AG08395 (cell line): ENCODE results near the gene ATP1A1.

Experiments used
- DNase-seq: peaks from one replicate; pipeline ENCODE4 v3.0.0; 2012; ENCODE audit warnings: mixed read lengths, low spot score

The ATP1A1 gene

DNA sequence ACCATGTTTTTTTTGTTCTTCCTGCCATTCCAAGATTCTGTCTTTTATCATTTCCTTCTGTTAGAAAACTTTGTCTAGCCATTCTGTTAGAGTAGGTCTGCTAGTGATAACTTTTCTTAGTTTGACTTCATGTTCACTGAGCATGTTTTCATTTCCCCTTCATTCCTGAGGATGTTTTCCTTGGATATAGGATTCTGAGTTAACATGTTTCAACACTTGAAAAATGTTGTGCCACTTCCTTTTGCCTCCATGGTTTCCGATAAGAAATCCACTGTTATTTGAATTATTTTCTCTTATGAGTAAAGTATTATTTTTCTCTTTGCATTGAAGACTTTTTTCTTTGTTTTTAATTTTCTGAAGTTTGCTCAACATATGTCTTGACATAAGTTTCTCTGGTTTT is 66.7 kb downstream of the ATP1A1 start:
- DNase-seq = no peak

- DNase-seq = no peak
Observed at GRCh38 chr1:116440731-116441130, 67.7 kb downstream of the ATP1A1 start.

DNA sequence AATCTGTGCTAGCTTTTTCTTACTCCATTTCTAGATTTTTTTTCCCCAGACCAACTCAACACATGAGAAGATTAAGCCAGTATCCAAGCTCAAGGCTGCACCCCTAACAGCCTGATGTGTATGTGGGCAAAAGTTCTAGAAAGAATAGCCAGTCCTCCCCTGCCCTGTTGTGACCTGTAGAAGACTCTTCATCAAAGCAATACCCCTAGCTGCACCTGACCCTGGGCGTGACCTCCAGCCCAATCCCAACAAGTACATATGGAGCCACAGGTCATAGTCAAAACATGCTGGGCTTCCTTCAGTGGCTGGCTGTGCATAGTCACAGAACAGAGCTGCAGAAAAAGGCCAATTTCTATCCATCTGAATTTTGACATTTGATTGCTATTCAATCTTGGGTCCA is 72.5 kb downstream of the ATP1A1 start:
- no peak for DNase-seq

GRCh38 chr1:116446686-116447085 is 73.6 kb downstream of the ATP1A1 start:
- no peak for DNase-seq

DNA sequence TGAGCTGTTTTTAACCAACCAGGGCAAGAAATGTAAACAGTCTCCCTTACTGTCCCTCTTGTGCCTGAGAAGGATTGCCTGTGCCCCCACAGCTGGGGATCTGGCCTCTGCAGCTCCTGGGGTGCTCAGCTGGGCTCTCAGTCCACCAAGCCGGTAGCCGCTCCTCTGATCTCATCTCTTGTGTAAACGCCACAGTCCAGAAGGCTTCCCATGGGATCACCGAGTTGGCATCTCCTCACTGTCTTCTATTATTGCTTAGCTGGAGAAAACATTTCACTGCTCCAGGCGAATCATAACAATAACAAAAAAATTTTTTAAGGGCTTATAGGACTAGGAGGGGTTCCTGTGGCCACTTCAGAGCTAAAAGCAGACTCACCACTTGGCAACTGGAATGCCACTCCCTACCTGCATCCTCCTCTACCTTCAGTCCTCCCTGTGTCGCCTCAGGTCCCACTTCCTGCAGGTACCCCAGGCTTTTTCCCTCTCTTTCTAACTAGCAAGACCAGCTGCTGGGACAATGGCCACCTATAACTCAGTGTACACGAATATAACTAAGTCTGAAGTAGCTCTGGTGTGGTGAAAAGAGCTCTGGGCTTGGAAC is 75.8 kb downstream of the ATP1A1 start:
- DNase-seq = no peak

DNA sequence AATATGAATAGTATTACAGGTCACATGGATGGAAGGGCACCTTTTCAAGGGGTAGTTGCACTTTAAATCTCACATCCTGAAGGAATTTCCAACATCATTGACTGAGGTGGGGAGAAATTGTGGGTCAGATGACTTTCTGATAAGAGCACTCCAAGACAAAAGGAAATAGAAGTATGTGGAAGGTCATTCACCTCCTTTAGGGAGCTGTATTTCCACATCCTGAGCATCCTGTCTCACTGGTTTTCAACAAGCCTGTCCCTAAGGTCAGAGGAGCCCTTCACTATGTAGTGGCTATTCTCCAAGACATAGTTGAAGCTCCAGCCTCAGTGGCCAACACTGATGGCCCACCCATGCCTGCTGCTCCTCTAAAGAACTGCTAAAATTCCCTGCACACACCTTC is 76.5 kb downstream of the ATP1A1 start:
- DNase-seq = no peak

DNA sequence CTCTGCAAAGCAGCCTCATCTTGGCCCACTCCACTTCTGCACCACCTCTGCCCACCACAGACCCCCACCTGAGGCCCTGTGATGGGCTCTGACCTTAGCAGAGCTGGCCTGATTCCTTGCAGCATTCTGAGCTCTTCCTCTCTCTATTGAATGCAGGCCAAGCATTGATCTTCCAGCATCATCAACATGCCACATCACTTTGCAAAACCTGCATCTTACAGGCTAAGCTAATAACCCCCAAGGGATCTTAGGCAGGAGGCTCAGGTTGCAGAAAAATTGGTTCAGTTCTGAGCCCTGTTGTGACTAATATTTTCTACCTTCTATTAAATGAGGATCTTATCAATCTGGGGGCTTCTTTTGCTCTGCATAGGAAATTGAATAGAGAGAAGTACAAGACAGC is 78.7 kb downstream of the ATP1A1 start:
- no peak for DNase-seq

DNA sequence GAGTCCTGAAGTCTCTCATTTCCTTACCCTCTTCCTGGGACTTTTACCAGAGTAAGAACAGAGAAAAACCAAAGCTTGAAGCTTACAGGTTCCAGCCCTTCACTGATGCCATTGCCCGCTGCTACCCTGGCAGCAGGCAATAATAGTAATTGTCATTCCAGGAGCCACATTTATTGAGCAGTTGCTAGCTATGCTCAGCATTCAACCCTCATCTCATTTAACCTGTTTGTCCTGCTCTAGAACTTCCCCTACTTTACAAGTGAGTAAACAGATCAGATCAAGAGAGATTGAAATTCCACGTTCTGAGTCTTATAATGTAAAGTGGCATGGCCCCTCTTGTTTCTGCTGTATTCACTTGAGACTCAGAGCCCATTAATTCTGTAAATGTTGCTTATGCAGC is 80.4 kb downstream of the ATP1A1 start:
- no peak for DNase-seq

GRCh38 chr1:116453906-116454305 is 80.9 kb downstream of the ATP1A1 start:
- no peak for DNase-seq
